Fibroblast of skin of left biceps (primary cell): ENCODE results near the gene CDY1.
"Not testable (repeated sequence)": the region's sequence is repeated elsewhere in the genome, so short reads cannot be mapped to it uniquely, and the experiment has no call there.

Source experiments
- DNase-seq, 2 experiments: peaks; one replicate each; pipeline ENCODE4 v3.0.0-alpha.2; 2013; ENCODE audit warnings: low read depth in 2 of 2

Gene CDY1

DNA sequence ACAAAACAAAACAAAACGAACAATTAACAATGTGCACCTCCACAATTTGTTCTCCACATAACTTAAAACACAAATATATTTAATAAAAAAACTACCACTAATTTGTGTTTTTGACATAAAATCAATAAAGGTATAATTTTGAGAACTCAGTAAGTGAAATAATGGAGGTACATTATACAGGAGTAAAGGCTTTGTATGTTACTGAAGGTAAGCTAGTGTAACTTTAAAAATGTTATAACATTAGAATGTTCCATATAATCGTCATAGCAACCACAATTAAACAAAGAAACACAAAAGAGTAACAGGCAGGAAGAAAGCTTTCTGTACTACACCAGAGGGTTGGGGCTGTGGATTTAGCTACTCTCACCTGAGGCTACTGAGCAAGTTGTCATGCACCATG is at the start of gene CDY1:
Gene CDY1, plus strand, starts transcription at position 301 of the 400 bp plus-strand sequence. CDS start 326 bp downstream, outside the sequence.
- not testable (repeated sequence) for DNase-seq

GRCh38 chrY:25593336-25593735 is 28.6 kb upstream of the CDY1 start:
- DNase-seq: not testable (repeated sequence)

GRCh38 chrY:25620209-25620608 is 1.7 kb upstream of the CDY1 start:
- DNase-seq: not testable (repeated sequence)

- DNase-seq: not testable (repeated sequence)
Observed at GRCh38 chrY:25626524-25626923, 4.6 kb downstream of the CDY1 start.

GRCh38 chrY:25630383-25631112 is 8.6 kb downstream of the CDY1 start:
- not testable (repeated sequence) for DNase-seq

DNA sequence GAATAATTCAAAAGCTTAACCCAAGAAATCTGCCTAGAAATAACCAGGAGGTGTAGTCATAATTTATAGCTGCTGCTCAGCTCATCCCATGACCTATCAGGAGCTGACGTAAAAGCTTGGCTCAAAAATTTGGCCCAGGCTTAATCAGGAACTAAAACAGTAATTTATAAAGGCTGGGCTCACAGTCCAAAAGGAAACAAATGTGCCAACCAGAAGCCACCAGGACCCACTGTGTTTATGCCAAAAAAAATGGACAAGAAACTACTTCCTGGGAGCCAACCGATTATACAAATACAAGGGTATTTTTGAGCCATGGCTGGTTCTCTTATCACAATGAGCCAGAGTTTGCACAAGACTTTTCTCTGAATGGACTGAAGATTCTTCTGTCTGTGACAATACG is 17.9 kb downstream of the CDY1 start:
- not testable (repeated sequence) for DNase-seq

- DNase-seq: not testable (repeated sequence)
Observed at GRCh38 chrY:25643024-25643915, 21.4 kb downstream of the CDY1 start.
